HepG2 (cell line): ENCODE measurements around the gene RABEP2. TPM values are rescaled to one million over a fixed set of nuclear protein-coding genes. Genes with fewer than 3 reads are reported as not detected.

ENCODE experiments used
- ASH2L ChIP-seq: fragments of 300-600, 200-600 bp; sonication (generic); IDR thresholded peaks from 2 replicates; pipeline ENCODE4 v1.7.0; 2017; ENCODE audit warnings: low read depth, mild to moderate bottlenecking, moderate library complexity, mixed read lengths, low read length; ENCODE audit not compliant: insufficient read length
- HHEX ChIP-seq: IDR thresholded peaks from 2 replicates; pipeline ENCODE4 v1.6.1; 2016; ENCODE audit warnings: control low read depth
- HOXA7 ChIP-seq: sonication (generic); formaldehyde crosslinking; IDR thresholded peaks from 2 replicates; pipeline ENCODE4 v1.8.1; 2022; ENCODE audit warnings: mild to moderate bottlenecking, missing genetic modification reagents, moderate library complexity
- JDP2 ChIP-seq: sonication (generic); formaldehyde crosslinking; IDR thresholded peaks from 2 replicates; pipeline ENCODE4 v1.8.1; 2022; ENCODE audit warnings: missing genetic modification reagents, borderline replicate concordance
- KAT7 ChIP-seq: IDR thresholded peaks from 2 replicates; pipeline ENCODE4 v1.6.1; 2018; ENCODE audit warnings: borderline replicate concordance, missing compliant biosample characterization
- MBNL3 ChIP-seq: fragments of 250-450 bp; sonication (Bioruptor Pico); conservative IDR thresholded peaks from 2 replicates; pipeline ENCODE4 v1.8.0; 2022; ENCODE audit warnings: mild to moderate bottlenecking, inconsistent platforms
- MIXL1 ChIP-seq: IDR thresholded peaks from 2 replicates; pipeline ENCODE4 v1.6.1; 2016
- MZF1 ChIP-seq: sonication (generic); formaldehyde crosslinking; IDR thresholded peaks from 2 replicates; pipeline ENCODE4 v1.8.1; 2023; ENCODE audit warnings: mild to moderate bottlenecking, missing genetic modification reagents, borderline replicate concordance
- PCBP2 ChIP-seq: fragments of 200-400 bp; formaldehyde crosslinking; optimal IDR thresholded peaks from 2 replicates; pipeline ENCODE3; 2018; ENCODE audit warnings: low read length, low read depth; ENCODE audit not compliant: poor library complexity, severe bottlenecking
- RXRB ChIP-seq: IDR thresholded peaks from 2 replicates; pipeline ENCODE4 v1.6.1; 2016; ENCODE audit warnings: borderline replicate concordance, missing genetic modification reagents, missing compliant biosample characterization
- SATB2 ChIP-seq: sonication (generic); formaldehyde crosslinking; IDR thresholded peaks from 2 replicates; pipeline ENCODE4 v1.5.0; 2020; ENCODE audit warnings: missing genetic modification reagents
- SRSF1 ChIP-seq: fragments of 200-400 bp; formaldehyde crosslinking; optimal IDR thresholded peaks from 2 replicates; pipeline ENCODE3; 2017; ENCODE audit warnings: mild to moderate bottlenecking, low read depth, low read length, moderate library complexity
- ZFP90 ChIP-seq: sonication (generic); formaldehyde crosslinking; IDR thresholded peaks from 2 replicates; pipeline ENCODE4 v1.8.0; 2022; ENCODE audit warnings: missing genetic modification reagents, mild to moderate bottlenecking, inconsistent platforms, borderline replicate concordance
- ZNF160 ChIP-seq: sonication (generic); formaldehyde crosslinking; IDR thresholded peaks from 2 replicates; pipeline ENCODE4 v1.8.0; 2022; ENCODE audit warnings: mild to moderate bottlenecking, inconsistent platforms, missing genetic modification reagents
- ZNF660 ChIP-seq: sonication (generic); formaldehyde crosslinking; IDR thresholded peaks from 2 replicates; pipeline ENCODE4 v1.5.1; 2020; ENCODE audit warnings: mild to moderate bottlenecking, low read depth, missing genetic modification reagents, borderline replicate concordance
- polyA plus RNA-seq, 8 experiments: library from polyadenylated mRNA; depleted of rRNA in 3 of 8; stranded (reverse) in 7 of 8; unstranded in 1 of 8; fragments of >200 nt; fragmentation: Illumina TruSeq in 4 of 8; extraction: Trizol in 4 of 8; gene quantifications; 2 replicates each; pipeline versions ENCODE4 v1.2.1 to v1.2.3, GENCODE V29; 2011 to 2016; ENCODE audit warnings: low read depth in 4 of 8, missing spikeins in 1 of 8, mixed read lengths in 1 of 8; ENCODE audit not compliant: insufficient read depth in 1 of 8
- total RNA-seq, 5 experiments: library from RNA; depleted of rRNA; stranded (reverse); fragments of >200 nt; fragmentation: Illumina TruSeq; extraction: Trizol; gene quantifications; 2 replicates each; pipeline ENCODE4 v1.2.3, GENCODE V29; 2016; ENCODE audit warnings: low read depth in 1 of 5
- TF ChIP-seq, protein P1 (sequence below): sonication (generic); formaldehyde crosslinking; IDR thresholded peaks from 2 replicates; pipeline ENCODE4 v1.5.0; 2020; ENCODE audit warnings: missing genetic modification reagents
- TF ChIP-seq, protein P2 (sequence below): IDR thresholded peaks from 2 replicates; pipeline ENCODE4 v1.6.1; 2016; ENCODE audit warnings: low read depth, borderline replicate concordance
- TF ChIP-seq, protein P3 (sequence below): sonication (generic); formaldehyde crosslinking; IDR thresholded peaks from 2 replicates; pipeline ENCODE4 v1.8.0; 2022; ENCODE audit warnings: low read depth, missing genetic modification reagents
- TF ChIP-seq, protein P4 (sequence below): sonication (generic); formaldehyde crosslinking; IDR thresholded peaks from 2 replicates; pipeline ENCODE4 v1.8.1; 2023; ENCODE audit warnings: mild to moderate bottlenecking, inconsistent platforms, moderate library complexity, missing genetic modification reagents, borderline replicate concordance
- TF ChIP-seq, protein P5 (sequence below): sonication (generic); formaldehyde crosslinking; IDR thresholded peaks from 2 replicates; pipeline ENCODE4 v1.4.0; 2020; ENCODE audit warnings: mild to moderate bottlenecking, missing genetic modification reagents
- TF ChIP-seq, protein P6 (sequence below): sonication (generic); formaldehyde crosslinking; IDR thresholded peaks from 2 replicates; pipeline ENCODE4 v1.9.0; 2022; ENCODE audit warnings: missing genetic modification reagents, mild to moderate bottlenecking, borderline replicate concordance

RABEP2 gene
- total and polyA plus RNA-seq, 2 of the 13 experiments (the other 11 are each of a cell fraction or from before 2014, with no cell fraction given) = 10.8 to 18.4 TPM

DNA sequence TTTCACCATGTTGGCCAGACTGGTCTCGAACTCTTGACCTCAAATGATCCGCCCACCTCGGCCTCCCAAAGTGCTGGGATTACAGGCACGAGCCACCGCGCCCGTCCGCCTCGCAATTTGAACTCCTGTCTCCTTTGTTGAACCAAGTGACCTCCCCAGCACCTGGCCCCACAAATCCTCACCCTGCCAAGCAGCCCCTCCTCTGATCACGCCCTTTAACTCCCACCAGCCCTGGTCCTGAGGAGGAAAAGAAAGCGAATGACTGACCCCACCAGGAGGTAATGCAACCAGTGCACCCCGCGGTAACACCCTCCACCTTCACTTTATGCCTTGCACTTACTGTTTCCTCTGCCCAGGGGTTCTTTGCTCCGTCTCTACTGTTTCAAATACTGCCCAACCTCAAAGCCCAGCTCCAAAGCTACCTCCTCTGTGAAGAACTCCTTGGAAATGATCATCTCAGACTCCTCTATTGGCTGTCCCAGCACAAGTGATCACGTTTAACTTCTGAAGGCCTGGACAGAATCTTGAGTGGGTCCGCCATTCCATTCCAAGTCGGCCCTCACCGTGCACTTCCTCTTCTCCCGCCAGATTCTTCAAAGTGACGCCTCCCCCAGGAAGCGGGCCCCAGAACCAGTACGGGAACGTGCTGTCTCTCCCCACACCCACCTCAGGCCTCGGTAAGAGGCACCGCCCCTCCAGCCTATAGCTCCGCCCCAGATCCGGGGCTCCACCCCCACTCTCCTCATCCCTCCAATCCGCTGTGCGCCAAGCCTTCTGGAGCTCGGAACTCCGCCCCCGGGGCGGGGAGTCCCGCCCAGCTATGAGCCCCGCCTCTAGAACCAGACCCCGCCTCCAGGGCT lies 11.1 kb upstream of the RABEP2 start (continued):
- TF ChIP-seq JDP2 = no peak
- TF ChIP-seq ASH2L = no peak
- TF ChIP-seq ZNF660 = no peak
- TF ChIP-seq, protein P1, sequence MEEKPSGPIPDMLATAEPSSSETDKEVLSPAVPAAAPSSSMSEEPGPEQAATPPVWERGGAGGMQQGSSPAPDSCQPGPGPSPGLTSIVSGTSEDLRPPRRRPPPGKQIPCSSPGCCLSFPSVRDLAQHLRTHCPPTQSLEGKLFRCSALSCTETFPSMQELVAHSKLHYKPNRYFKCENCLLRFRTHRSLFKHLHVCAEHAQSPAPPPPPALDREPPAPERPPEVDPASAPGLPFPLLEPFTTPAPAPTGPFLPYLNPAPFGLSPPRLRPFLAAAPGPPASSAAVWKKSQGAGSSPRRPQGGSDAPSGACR (CRISPR knock-in tag) = peak; percentile 56; the same call in 1 of the 2 replicates
- TF ChIP-seq PCBP2 = no peak
- TF ChIP-seq MZF1 (CRISPR knock-in tag) = no peak
- TF ChIP-seq, protein P2, sequence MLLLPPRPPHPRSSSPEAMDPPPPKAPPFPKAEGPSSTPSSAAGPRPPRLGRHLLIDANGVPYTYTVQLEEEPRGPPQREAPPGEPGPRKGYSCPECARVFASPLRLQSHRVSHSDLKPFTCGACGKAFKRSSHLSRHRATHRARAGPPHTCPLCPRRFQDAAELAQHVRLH (CRISPR knock-in tag) = peak; percentile 62; the same call in 1 of the 2 replicates
- peak; percentile 7; the same call in 1 of the 2 replicates for TF ChIP-seq RXRB (CRISPR knock-in tag)
- TF ChIP-seq KAT7 (CRISPR knock-in tag) = 0 out of 2 replicates have a peak, but pooled peaks have one; percentile 17
- no peak for TF ChIP-seq SRSF1
- no peak for TF ChIP-seq SATB2
- no peak for TF ChIP-seq MIXL1 (CRISPR knock-in tag)
- no peak for TF ChIP-seq ZNF160 (CRISPR knock-in tag)
- TF ChIP-seq HOXA7 = no peak
- TF ChIP-seq, protein P3, sequence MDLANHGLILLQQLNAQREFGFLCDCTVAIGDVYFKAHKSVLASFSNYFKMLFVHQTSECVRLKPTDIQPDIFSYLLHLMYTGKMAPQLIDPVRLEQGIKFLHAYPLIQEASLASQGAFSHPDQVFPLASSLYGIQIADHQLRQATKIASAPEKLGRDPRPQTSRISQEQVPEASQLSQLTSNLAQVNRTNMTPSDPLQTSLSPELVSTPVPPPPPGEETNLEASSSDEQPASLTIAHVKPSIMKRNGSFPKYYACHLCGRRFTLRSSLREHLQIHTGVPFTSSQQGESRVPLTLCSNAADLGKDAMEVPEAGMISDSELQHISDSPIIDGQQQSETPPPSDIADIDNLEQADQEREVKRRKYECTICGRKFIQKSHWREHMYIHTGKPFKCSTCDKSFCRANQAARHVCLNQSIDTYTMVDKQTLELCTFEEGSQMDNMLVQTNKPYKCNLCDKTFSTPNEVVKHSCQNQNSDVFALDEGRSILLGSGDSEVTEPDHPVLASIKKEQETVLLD = peak; percentile 45; the same call in 1 of the 2 replicates
- TF ChIP-seq, protein P4, sequence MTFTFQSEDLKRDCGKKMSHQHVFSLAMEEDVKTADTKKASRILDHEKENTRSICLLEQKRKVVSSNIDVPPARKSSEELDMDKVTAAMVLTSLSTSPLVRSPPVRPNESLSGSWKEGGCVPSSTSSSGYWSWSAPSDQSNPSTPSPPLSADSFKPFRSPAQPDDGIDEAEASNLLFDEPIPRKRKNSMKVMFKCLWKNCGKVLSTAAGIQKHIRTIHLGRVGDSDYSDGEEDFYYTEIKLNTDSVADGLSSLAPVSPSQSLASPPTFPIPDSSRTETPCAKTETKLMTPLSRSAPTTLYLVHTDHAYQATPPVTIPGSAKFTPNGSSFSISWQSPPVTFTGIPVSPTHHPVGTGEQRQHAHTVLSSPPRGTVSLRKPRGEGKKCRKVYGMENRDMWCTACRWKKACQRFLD (CRISPR knock-in tag) = no peak
- no peak for TF ChIP-seq HHEX
- TF ChIP-seq, protein P5, sequence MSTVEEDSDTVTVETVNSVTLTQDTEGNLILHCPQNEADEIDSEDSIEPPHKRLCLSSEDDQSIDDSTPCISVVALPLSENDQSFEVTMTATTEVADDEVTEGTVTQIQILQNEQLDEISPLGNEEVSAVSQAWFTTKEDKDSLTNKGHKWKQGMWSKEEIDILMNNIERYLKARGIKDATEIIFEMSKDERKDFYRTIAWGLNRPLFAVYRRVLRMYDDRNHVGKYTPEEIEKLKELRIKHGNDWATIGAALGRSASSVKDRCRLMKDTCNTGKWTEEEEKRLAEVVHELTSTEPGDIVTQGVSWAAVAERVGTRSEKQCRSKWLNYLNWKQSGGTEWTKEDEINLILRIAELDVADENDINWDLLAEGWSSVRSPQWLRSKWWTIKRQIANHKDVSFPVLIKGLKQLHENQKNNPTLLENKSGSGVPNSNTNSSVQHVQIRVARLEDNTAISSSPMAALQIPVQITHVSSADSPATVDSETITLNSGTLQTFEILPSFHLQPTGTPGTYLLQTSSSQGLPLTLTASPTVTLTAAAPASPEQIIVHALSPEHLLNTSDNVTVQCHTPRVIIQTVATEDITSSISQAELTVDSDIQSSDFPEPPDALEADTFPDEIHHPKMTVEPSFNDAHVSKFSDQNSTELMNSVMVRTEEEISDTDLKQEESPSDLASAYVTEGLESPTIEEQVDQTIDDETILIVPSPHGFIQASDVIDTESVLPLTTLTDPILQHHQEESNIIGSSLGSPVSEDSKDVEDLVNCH (CRISPR knock-in tag) = no peak
- TF ChIP-seq, protein P6, sequence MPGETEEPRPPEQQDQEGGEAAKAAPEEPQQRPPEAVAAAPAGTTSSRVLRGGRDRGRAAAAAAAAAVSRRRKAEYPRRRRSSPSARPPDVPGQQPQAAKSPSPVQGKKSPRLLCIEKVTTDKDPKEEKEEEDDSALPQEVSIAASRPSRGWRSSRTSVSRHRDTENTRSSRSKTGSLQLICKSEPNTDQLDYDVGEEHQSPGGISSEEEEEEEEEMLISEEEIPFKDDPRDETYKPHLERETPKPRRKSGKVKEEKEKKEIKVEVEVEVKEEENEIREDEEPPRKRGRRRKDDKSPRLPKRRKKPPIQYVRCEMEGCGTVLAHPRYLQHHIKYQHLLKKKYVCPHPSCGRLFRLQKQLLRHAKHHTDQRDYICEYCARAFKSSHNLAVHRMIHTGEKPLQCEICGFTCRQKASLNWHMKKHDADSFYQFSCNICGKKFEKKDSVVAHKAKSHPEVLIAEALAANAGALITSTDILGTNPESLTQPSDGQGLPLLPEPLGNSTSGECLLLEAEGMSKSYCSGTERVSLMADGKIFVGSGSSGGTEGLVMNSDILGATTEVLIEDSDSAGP (CRISPR knock-in tag) = 0 out of 2 replicates have a peak, but pooled peaks have one; percentile 27
- peak; percentile 10; the same call in 1 of the 2 replicates for TF ChIP-seq ZFP90 (CRISPR knock-in tag)
- TF ChIP-seq MBNL3 (CRISPR knock-in tag) = no peak
